Breast epithelium (tissue), 4 donors: ENCODE measurements around the gene CADM1. TPM values are rescaled to one million over a fixed set of nuclear protein-coding genes. Genes with fewer than 3 reads are reported as not detected.

ENCODE experiments used
- DNase-seq, 2 donors: peaks; one replicate each; pipeline ENCODE4 v3.0.0-alpha.2; 2019; ENCODE audit warnings: low spot score in 2 of 2
- H3K27ac ChIP-seq, 2 donors: fragments of 200-600 bp; sonication (generic) in 1 of 2; one replicate each; pipeline ENCODE4 v1.5.1; 2016 to 2019; ENCODE audit warnings: mild to moderate bottlenecking in 1 of 2
- H3K27me3 ChIP-seq, 2 donors: fragments of 200-600 bp; sonication (generic) in 1 of 2; one replicate each; pipeline versions ENCODE4 v1.5.1 to v1.6.0; 2017 to 2019; ENCODE audit warnings: control low read depth in 1 of 2, mild to moderate bottlenecking in 1 of 2
- H3K36me3 ChIP-seq: fragments of 200-600 bp; one replicate; pipeline ENCODE4 v1.5.1; 2019
- H3K4me1 ChIP-seq, 2 donors: fragments of 200-600 bp; sonication (generic); one replicate each; pipeline ENCODE4 v1.5.1; 2016 to 2019; ENCODE audit warnings: control low read depth in 1 of 2
- H3K4me3 ChIP-seq, 3 donors: fragments of 200-600 bp; sonication (generic); 1 replicate in 2 of 3; 2 replicates in 1 of 3; pipeline ENCODE4 v1.5.1; 2016 to 2019; ENCODE audit warnings: mild to moderate bottlenecking in 3 of 3, moderate library complexity in 2 of 3
- H3K9me3 ChIP-seq, 2 donors: fragments of 200-600 bp; sonication (generic) in 1 of 2; one replicate each; pipeline ENCODE4 v1.5.1; 2016 to 2019; ENCODE audit warnings: control low read depth in 1 of 2
- CTCF ChIP-seq, 3 donors: fragments of 450-650 bp; IDR thresholded peaks; one replicate each; pipeline ENCODE4 v1.5.1; 2016 to 2017; ENCODE audit warnings: antibody characterized with exemption in 3 of 3, mild to moderate bottlenecking in 3 of 3, moderate library complexity in 3 of 3
- POLR2A ChIP-seq: fragments of 450-650 bp; IDR thresholded peaks from one replicate; pipeline ENCODE4 v1.6.1; 2016; ENCODE audit warnings: antibody characterized with exemption, mild to moderate bottlenecking, moderate library complexity
- POLR2AphosphoS5 ChIP-seq, 3 donors: sonication (generic); formaldehyde crosslinking; IDR thresholded peaks; one replicate each; pipeline ENCODE4 v1.6.1; 2017; ENCODE audit warnings: antibody characterized with exemption in 3 of 3
- intact Hi-C: fragments of 100-400 bp; cut with DNase I; formaldehyde crosslinking; loops from one replicate; pipeline ENCODE4 v1.15.1; 2023; ENCODE audit warnings: low total_unique reads
- total RNA-seq, 3 donors: library from RNA; depleted of rRNA; stranded (reverse); fragments of >200 nt; gene quantifications; one replicate each; pipeline ENCODE4 v1.1.0, GENCODE V29; 2016

Gene CADM1
- total RNA-seq, 3 donors from 2014 or later, result 5.3 to 48.4 (median 33.1) TPM

- DNase-seq, result no peak
- Histone ChIP-seq H3K4me1 (no peaks in the 10 kb centered on the region), H3K36me3 (no peaks in the 10 kb centered on the region), H3K9me3 (no peaks in the 10 kb centered on the region), H3K4me3 (no peak overlapping the region), H3K27me3 (no peaks in the 10 kb centered on the region), H3K27ac (no peak overlapping the region)
- intact Hi-C loops, result no loop called here
- TF ChIP-seq CTCF (IDR thresholded peaks at IDR 0.05) (no peak), POLR2A (no peak), POLR2AphosphoS5 (IDR thresholded peaks at IDR 0.05) (no peak)
Measured at GRCh38 chr11:115146425-115146824, 357.8 kb downstream of the CADM1 start.

- H3K27ac ChIP-seq, result no peak overlapping the region
- no peak for DNase-seq
- H3K27me3 ChIP-seq, result no peaks in the 10 kb centered on the region
- no peaks in the 10 kb centered on the region for H3K9me3 ChIP-seq
- H3K4me3 ChIP-seq, result no peak overlapping the region
- no peaks in the 10 kb centered on the region for H3K36me3 ChIP-seq
- no peaks in the 10 kb centered on the region for H3K4me1 ChIP-seq
- intact Hi-C loops, result no loop called here
- TF ChIP-seq CTCF (IDR thresholded peaks at IDR 0.05), result no peak
- TF ChIP-seq POLR2A, result no peak
- no peak for TF ChIP-seq POLR2AphosphoS5 (IDR thresholded peaks at IDR 0.05)
Measured at GRCh38 chr11:115145324-115145723, 358.9 kb downstream of the CADM1 start.

- no peak for TF ChIP-seq POLR2AphosphoS5 (IDR thresholded peaks at IDR 0.05)
- no peak for TF ChIP-seq POLR2A
- TF ChIP-seq CTCF (IDR thresholded peaks at IDR 0.05), result no peak
- Histone ChIP-seq H3K4me1 (no peaks in the 10 kb centered on the region), H3K27me3 (no peaks in the 10 kb centered on the region), H3K27ac (no peak overlapping the region), H3K36me3 (no peaks in the 10 kb centered on the region), H3K9me3 (no peaks in the 10 kb centered on the region), H3K4me3 (no peak overlapping the region)
- DNase-seq, result no peak
- intact Hi-C loops, result no loop called here
Measured at GRCh38 chr11:115144914-115145313, 359.3 kb downstream of the CADM1 start.

GRCh38 chr11:115144014-115144413 lies 360.2 kb downstream of the CADM1 start:
- H3K27me3 ChIP-seq, result no peaks in the 10 kb centered on the region
- intact Hi-C loops, result no loop called here
- H3K27ac ChIP-seq, result no peak overlapping the region
- TF ChIP-seq CTCF (IDR thresholded peaks at IDR 0.05), result no peak
- no peak for TF ChIP-seq POLR2A
- no peak for TF ChIP-seq POLR2AphosphoS5 (IDR thresholded peaks at IDR 0.05)
- no peaks in the 10 kb centered on the region for H3K9me3 ChIP-seq
- no peak for DNase-seq
- H3K4me1 ChIP-seq, result no peaks in the 10 kb centered on the region
- H3K36me3 ChIP-seq, result no peaks in the 10 kb centered on the region
- no peak overlapping the region for H3K4me3 ChIP-seq

GRCh38 chr11:115141231-115142114 lies 362.7 kb downstream of the CADM1 start:
- no peak overlapping the region for H3K27ac ChIP-seq
- H3K4me3 ChIP-seq, result no peak overlapping the region
- H3K36me3 ChIP-seq, result no peaks in the 10 kb centered on the region
- intact Hi-C loops, result no loop called here
- H3K9me3 ChIP-seq, result no peaks in the 10 kb centered on the region
- DNase-seq, result no peak
- H3K4me1 ChIP-seq, result no peaks in the 10 kb centered on the region
- TF ChIP-seq POLR2A, result no peak
- no peak for TF ChIP-seq CTCF (IDR thresholded peaks at IDR 0.05)
- no peak for TF ChIP-seq POLR2AphosphoS5 (IDR thresholded peaks at IDR 0.05)
- no peaks in the 10 kb centered on the region for H3K27me3 ChIP-seq
